22Rv1 (cell line): ENCODE data around the gene AOPEP.

ENCODE experiments used
- H3K27ac ChIP-seq: fragments of 450-650 bp; 2 replicates; pipeline ENCODE4 v1.5.1; 2017
- ZFX ChIP-seq: fragments of 450-650 bp; IDR thresholded peaks from 2 replicates; pipeline ENCODE4 v1.6.1; 2017; ENCODE audit warnings: antibody characterized with exemption, borderline replicate concordance
- TF ChIP-seq, protein P1 (sequence below): fragments of 450-650 bp; IDR thresholded peaks from 2 replicates; pipeline ENCODE4 v1.5.1; 2017; ENCODE audit warnings: mild to moderate bottlenecking

AOPEP gene

DNA sequence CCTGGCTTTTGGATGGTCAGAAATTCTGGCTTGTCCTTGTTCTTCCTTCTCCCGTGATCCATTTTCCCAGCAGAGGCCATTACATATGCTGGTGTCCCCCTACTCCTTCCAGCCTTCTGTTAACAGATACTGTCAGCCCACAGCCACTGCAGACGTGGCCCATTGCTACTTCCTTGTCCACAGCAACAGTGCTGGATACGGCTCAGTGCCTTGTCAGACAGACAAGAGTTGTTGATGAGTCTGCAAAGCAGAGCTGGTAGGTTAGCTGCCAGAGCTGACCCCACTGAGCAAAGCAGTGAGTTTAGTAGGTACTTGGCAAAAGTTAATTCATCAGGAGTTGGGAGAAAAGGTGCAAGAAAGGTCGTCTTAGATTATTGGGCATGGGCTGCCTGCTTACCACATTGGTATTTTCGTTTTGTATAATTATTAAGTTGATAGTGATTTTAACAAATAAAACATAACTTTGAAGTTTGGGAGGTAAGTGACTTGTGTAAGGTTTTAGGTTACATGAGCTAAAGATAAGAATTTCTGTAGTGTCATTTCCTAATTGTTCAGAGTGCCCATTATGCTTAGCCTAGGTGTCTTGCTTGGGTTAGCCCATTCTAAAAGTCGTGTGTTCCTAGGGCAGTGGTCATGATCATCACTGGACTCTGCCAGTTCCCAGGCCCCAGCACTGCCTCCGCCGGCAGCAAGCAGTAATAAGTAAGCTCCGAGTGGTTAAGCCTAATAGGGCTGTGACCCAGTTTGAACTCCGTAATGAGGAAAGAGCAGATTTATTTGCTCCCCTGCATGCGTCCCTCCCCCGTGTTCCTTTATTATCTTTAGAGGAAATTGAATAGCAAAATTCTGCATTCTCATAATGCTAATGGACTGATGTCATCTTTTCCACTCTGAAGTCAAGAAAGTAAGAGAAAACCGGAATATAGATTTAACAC is 299.0 kb downstream of the AOPEP start:
- H3K27ac ChIP-seq: no peak overlapping the region
- TF ChIP-seq, protein P1, sequence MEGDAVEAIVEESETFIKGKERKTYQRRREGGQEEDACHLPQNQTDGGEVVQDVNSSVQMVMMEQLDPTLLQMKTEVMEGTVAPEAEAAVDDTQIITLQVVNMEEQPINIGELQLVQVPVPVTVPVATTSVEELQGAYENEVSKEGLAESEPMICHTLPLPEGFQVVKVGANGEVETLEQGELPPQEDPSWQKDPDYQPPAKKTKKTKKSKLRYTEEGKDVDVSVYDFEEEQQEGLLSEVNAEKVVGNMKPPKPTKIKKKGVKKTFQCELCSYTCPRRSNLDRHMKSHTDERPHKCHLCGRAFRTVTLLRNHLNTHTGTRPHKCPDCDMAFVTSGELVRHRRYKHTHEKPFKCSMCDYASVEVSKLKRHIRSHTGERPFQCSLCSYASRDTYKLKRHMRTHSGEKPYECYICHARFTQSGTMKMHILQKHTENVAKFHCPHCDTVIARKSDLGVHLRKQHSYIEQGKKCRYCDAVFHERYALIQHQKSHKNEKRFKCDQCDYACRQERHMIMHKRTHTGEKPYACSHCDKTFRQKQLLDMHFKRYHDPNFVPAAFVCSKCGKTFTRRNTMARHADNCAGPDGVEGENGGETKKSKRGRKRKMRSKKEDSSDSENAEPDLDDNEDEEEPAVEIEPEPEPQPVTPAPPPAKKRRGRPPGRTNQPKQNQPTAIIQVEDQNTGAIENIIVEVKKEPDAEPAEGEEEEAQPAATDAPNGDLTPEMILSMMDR: peak; percentile 26; the same call in 1 of the 2 replicates
- no peak for TF ChIP-seq ZFX

DNA sequence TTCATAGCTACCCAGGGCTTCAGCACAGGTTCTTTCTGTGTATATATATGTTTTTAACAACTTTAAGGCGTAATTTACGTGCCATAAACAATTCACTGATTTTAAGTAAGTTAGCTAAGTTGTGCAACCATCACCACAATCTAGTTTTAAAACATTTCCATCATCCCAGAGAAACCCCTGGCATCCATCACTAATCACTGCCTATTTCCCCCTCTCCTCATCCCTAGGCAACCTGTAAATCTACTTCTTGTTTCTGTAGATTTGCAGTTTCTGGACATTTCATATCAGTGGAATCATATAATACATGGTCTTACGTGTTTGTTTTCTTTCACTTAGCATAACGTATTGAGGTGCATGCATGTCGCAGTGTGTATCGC is 299.6 kb downstream of the AOPEP start:
- H3K27ac ChIP-seq: no peak overlapping the region
- no peak for TF ChIP-seq ZFX
- TF ChIP-seq, protein P1: no peak

DNA sequence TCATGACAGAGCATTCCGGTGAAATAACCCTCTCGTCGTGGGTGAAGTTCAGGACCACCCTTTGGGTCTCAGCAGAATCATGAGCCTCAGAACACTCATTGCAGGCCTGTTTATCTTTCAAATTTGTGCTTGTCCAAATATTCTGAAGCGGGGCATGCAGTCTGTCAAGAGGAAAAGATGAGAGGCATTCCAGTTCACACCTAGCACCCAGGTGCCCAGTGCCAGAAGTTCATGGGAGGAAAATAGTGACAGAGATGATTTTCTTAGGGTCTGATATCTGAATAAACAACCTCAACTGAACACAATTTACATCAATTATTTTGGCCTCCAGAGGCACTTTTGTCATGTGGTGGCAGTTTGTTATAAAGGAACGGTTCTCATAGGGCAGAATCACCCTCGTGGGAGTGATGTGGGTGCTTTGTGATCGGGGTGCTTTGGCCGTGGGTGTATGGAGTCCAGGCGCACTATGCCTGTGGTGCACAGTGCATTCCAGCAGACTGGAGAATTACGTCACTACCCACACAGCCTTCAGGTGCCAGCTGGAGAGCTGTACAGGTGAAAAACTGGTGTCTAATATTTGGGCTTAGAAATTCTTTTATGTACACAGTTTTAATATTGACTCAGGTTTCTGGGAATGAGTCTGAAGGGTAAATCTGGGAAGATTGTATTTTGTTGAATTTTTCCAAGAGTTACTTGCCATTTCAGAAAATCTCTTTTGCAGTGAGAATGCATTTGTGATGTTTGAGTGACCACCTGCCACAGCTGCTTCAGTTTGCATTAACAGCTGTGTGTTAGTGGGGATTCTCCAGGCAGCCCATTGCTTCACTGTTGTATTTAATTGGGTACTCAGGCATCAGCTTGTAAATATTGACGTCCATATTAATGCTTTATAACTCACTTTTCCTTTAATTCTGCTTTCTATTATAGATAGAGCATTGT is 301.7 kb downstream of the AOPEP start:
- TF ChIP-seq, protein P1: no peak
- TF ChIP-seq ZFX: no peak
- no peak overlapping the region for H3K27ac ChIP-seq

DNA sequence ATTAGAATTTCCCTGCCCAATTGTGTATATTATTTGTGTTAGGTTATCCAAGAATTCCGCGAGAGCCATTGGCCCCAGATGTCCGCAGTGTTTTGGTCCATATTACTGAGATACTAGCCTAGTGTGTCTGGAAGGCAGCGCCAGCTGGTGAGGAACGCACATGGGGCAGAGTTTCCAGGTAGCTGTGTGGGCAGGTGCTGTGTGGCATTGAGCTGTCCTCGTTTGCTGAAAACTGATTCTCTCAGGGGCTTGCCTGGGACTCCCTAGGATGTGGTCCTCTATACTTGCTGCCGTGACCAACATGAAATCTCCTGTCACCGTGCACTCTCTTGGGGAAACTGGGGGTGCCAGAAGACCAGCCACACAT is 302.3 kb downstream of the AOPEP start:
- H3K27ac ChIP-seq: no peak overlapping the region
- TF ChIP-seq, protein P1: no peak
- TF ChIP-seq ZFX: no peak

DNA sequence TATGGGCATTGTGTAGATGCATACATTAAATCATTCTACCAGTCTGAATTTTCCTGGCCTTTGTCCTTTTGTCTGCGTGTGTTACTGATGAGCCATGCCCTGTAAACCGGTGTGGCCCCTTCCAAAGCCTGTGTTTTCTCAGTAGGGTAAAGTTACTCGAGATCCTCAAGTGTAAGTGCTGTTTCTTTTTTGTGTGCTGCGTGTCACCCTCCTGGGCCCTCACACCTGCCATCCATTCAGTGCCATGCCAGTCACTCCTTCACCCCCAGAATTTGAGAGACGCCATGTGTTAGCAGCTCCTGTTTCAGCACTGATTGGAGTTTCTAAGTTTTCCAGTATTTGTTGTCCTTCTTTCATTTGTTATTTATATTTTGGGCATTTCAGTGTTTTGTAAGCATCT is 302.8 kb downstream of the AOPEP start:
- H3K27ac ChIP-seq: no peak overlapping the region
- TF ChIP-seq ZFX: no peak
- TF ChIP-seq, protein P1: no peak

DNA sequence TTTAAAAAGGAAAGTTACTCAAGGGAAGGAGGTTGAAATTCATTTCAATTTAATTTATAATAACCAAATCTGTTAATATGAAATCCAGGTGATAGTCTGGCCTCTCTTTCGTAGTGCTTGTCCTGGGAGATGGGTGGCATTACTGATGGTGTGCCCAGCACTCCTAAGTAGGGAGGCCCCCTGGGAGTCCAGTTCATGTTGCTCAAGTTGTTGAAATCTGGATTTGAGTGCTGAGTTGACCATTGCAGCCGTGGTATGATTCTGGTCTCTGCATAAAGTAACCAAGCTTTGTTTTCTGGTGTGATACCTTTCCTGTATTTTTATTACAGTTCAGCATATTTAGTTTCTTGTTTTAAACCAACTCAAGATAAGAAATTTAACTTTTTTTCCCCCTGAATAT is 303.2 kb downstream of the AOPEP start:
- H3K27ac ChIP-seq: no peak overlapping the region
- TF ChIP-seq, protein P1: no peak
- TF ChIP-seq ZFX: no peak
